ENCODE data around the gene EZR.

- TF ChIP-seq CTCF (IDR thresholded peaks at IDR 0.05; ENCODE audit: low read length) = no peak
- no peak for TF ChIP-seq EZH2 (IDR thresholded peaks at IDR 0.05; ENCODE audit: borderline replicate concordance, low read length)
Observed at GRCh38 chr6:158758451-158758860, 60.7 kb downstream of the EZR start.
